Measurements from ENCODE around the gene CHTF18.

Gene CHTF18

DNA sequence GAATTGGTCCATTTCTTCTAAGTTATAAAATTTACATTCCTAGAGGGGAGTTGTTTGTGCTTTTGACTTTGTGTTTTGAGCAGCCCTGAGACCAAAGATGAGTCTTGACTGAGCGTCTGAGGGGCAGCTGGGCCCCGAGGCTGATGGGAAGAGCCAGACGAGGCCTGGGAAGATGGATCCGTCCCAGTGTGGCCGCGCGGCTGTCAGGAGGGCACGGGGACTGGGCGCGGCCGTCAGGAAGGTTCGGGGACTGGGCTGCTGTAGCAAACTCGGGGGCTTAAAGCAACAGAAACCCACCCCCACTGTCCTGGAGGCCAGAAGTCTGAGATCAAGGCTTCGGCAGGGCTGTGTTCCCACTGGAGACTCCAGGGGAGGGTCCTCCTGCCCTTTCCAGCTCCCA is 50.3 kb downstream of the CHTF18 start:
- DNase-seq (ENCODE audit: low read depth in 1 of 2, low spot score in 1 of 2), result no peak
- no peak for TF ChIP-seq JUND (IDR thresholded peaks at IDR 0.05; ENCODE audit: low read depth)
- in situ Hi-C loops (cut with HindIII; ENCODE audit: low pct_unique_long_range_greater_than_20kb, low sequenced_read_pairs), result loop anchor here (10.0 kb wide), 1 partner anchor 306 kb away; no protein-coding TSS in a partner anchor

DNA sequence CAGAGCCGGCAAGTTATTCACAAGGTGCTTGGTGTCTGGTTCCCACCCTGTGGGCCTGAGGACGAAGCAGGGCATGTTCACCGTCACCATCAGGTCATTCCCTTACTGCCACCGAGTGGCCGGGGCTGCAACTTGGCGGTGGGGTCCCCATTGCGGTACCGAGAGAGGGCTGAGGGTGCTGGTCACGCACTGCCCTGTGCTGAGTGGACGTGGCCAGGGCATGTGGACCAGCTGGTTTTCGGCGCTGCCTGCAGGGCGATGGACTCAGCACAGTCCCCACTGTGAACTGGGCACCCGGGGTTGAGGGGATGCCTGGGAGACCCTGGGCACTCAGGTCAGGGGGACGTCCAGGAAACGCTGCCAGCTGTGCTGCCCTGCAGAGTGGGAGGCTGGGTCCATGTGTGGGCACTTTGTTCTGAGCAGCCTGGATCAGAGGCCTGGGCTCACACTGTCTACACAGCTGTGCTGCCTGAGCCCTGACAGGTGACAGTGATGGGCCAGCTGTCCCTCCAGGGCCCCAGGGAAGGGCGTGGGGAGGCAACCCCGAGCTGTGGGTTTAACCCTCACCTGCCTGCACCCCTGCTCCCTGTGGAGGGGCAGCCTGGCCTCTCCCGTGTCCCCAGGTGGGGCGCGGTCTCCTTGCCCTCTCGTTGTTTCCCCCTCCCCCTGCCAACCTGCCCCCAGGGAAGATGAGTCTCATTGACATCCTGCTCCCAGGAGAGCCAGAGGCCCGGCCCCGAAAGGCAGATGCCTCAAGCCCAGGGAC is 51.4 kb downstream of the CHTF18 start:
- no peak for TF ChIP-seq JUND (IDR thresholded peaks at IDR 0.05; ENCODE audit: low read depth)
- no peak for DNase-seq (ENCODE audit: low read depth in 1 of 2, low spot score in 1 of 2)
- in situ Hi-C loops (cut with HindIII; ENCODE audit: low pct_unique_long_range_greater_than_20kb, low sequenced_read_pairs), result loop anchor here (10.0 kb wide), 1 partner anchor 305 kb away; no protein-coding TSS in a partner anchor

DNA sequence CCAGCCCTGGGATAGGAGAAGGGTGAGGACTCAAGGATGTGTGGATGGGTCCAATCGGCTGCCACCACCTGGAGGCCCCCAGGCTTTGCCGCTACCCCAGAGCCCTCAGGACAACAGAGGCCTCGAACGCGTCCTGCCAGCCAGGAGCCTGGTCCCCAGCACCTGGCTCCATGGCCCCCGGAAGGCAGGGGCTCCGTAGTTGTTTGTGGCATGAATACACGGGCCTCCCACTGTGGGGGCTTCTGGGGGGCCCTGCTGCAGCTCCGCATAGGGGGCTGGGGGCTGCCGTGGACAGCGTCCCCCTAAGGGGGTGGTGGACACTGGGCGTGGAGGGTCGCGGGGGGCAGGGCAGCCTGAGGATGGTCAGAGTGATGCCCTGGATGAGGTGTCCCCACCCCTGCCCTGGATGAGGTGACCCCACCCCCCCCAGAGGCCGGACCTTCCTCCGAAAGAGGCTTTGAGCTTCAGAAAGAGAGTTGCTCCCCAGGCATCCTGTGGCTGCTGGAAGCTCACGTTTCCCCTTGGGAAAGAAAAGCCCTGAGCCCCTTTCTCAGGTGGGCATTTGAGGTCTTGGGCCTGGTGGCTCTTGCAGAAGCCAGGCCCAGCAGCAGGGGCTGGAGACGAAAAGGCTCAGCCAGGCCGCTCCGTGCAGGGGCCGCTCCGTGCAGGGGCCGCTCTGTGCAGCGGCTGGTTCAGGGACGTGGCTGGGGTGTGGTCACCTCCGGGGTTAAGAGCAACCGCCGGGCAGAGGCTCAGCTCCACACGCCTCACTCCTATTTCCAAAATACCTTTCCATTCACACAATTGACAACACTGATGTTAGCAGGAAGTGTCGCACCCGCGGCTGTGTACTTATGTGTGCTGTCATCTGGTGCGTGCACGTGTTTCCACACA is 52.4 kb downstream of the CHTF18 start:
- in situ Hi-C loops (cut with HindIII; ENCODE audit: low pct_unique_long_range_greater_than_20kb, low sequenced_read_pairs), result no loop called here
- TF ChIP-seq JUND (IDR thresholded peaks at IDR 0.05; ENCODE audit: low read depth), result no peak
- no peak for DNase-seq (ENCODE audit: low read depth in 1 of 2, low spot score in 1 of 2)

DNA sequence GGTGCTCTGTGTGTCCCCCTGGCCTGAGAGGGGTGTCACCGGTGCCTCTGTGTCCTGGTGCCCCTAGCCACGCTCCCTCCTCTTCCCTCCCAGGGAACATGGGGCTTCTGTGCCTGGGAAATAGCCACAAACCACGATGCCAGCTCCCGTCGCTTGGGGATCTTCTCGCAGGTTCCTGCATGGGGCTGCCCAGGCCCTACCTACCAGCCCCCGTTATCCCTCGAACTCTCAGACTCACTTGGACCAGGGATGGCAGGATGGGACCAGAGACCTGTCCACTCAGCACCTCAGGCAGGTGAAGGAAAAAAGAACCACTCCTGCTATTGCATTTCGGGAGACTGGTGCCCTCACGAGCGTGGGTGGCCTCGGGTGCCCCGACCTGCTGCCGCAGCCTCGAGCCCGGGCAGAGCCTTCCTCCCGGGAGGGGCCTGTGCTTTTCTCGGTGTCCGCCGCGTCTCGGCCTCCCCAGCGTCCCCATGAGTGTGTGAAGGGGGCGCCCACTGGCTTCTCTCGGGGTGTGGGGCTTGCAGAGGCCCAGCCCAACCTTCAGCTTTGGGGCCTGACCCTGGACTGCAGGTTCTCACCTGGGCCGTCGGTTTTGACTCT is 53.1 kb downstream of the CHTF18 start:
- TF ChIP-seq JUND (IDR thresholded peaks at IDR 0.05; ENCODE audit: low read depth), result no peak
- in situ Hi-C loops (cut with HindIII; ENCODE audit: low pct_unique_long_range_greater_than_20kb, low sequenced_read_pairs), result no loop called here
- DNase-seq (ENCODE audit: low read depth in 1 of 2, low spot score in 1 of 2), result no peak

DNA sequence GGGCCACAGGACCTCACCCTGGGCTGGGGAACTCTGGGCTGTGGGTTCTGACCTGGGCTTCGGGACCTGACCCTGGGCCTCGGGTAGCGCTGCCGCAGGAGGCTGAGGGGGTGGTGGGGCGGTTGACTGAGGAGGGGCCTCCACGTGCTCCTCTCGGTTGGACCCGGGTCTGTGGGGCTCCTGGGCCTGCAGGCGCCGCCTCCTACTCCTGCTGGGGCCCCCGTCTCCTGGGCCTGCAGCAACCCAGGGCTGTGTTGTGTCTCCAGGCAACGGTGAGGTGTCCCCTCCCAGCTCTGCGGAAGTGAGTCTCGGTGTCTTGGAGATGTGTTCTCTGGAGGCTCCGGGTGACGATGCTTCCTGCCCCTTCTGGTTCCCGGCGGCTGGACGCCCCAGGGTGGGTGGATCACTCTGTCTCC is 53.6 kb downstream of the CHTF18 start:
- TF ChIP-seq JUND (IDR thresholded peaks at IDR 0.05; ENCODE audit: low read depth), result no peak
- in situ Hi-C loops (cut with HindIII; ENCODE audit: low pct_unique_long_range_greater_than_20kb, low sequenced_read_pairs), result no loop called here
- no peak for DNase-seq (ENCODE audit: low read depth in 1 of 2, low spot score in 1 of 2)

DNA sequence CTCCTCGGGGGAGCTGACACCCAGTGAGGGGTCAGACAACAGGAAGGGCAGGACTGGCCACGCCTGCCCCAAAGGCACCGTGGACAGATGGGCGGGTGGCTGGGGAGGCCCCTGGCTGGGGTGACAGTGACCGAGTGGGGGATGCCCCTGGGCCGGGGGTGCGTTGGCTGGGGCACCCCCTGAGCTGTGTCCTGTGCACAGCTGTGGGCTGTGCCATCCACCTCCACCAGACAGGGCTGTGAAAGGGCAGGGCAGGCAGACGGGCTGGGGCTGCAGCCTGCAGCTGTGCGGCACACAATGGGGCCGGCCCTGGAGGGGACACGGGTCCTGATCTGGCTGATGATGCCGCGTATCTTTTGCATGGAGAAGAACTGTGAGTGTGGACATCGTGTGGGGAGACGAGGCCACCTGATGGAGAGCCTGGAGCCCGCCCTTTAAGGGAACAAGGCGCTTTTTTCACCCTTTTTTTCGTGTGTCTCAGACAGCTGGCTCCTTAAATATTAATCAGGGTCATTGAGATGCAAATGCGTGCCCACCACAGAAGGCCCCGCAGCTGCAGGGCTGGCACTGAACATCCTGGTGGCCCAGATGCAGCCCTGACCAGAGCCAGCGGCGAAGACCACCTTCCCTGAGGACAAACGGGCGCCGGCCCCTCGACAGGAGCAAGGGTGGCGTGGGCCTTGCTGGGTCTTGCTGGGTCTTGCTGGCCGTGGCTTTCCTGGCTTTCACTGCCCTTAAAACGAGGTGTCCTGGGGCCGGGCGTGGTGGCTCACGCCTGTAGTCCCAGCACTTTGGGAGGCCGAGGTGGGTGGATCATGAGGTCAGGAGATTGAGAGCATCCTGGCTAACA is 54.5 kb downstream of the CHTF18 start:
- no peak for DNase-seq (ENCODE audit: low read depth in 1 of 2, low spot score in 1 of 2)
- in situ Hi-C loops (cut with HindIII; ENCODE audit: low pct_unique_long_range_greater_than_20kb, low sequenced_read_pairs), result no loop called here
- TF ChIP-seq JUND (IDR thresholded peaks at IDR 0.05; ENCODE audit: low read depth), result no peak

DNA sequence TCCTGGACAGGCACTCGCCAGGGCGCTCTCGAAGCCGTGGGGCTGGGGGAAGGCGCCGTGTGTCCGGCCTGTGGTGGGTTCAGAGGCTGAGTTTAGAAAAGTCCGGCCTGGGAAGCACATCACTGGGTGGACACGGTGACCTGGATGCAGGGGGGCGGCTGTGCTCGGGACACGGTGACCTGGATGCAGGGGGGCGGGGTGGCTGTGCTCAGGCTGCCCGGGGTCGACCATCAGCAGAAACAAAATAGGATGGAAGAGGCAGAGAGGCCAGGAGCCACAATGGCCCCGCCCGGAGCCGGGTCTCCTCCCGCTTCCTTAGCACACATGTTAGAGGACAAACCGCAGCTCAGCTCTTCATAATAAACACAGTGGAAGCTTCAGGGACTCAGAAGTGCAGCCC is 55.4 kb downstream of the CHTF18 start:
- in situ Hi-C loops (cut with HindIII; ENCODE audit: low pct_unique_long_range_greater_than_20kb, low sequenced_read_pairs), result no loop called here
- DNase-seq (ENCODE audit: low read depth in 1 of 2, low spot score in 1 of 2), result no peak
- TF ChIP-seq JUND (IDR thresholded peaks at IDR 0.05; ENCODE audit: low read depth), result no peak

DNA sequence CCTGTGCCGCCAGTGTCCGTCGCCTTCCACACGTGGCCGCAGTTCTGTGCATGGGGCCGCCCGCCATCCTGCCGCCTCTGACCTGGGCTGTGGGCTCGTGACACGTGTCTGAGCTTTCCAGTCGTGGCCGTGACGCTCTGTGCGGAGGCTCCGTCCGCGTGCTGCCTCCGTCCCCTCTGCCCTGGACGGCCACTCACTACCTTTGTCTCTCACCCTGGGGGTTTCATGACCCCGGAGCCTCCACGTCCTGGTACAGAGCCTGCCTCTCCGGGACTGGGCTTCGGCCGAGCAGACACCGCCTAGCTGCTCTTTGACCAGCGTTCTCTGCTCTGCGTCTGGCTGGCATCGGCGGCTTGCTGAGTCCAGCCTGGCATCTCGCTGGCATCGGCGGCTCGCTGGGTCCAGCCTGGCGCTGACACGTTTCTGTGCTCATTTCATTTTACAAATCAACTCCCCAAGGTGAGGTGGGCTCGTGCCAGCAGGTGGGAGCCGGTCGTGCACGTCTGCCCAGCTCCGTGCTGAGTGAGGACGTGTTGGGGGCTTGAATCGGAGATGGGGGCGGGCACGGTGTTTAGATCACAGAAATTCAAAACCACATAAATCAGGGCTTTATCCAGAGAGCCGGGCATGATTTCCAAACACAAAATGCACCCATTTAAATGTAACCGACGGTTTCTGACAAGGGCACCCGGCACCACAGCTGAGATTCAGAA is 56.4 kb downstream of the CHTF18 start:
- DNase-seq (ENCODE audit: low read depth in 1 of 2, low spot score in 1 of 2), result no peak
- TF ChIP-seq JUND (IDR thresholded peaks at IDR 0.05; ENCODE audit: low read depth), result no peak
- in situ Hi-C loops (cut with HindIII; ENCODE audit: low pct_unique_long_range_greater_than_20kb, low sequenced_read_pairs), result no loop called here

DNA sequence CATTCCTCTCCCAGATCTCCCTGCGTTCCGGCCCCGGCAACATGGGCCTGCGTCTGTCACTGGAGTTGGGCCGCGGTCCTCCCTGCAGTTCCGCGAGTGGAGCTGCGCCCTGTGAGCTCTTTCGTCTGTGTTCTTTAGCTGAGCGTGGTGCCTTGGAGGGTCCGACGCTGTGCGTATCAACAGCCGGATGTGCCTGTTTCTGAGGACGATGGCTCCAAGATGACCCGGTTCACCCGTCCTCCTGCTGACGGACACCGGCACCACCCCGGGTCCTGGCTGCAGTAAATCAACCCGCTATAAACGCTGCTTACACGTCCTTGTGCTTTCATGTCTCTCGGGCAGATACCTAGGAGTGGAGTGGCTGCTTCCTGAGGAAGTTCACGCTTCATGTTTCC is 56.9 kb downstream of the CHTF18 start:
- DNase-seq (ENCODE audit: low read depth in 1 of 2, low spot score in 1 of 2), result no peak
- in situ Hi-C loops (cut with HindIII; ENCODE audit: low pct_unique_long_range_greater_than_20kb, low sequenced_read_pairs), result no loop called here
- no peak for TF ChIP-seq JUND (IDR thresholded peaks at IDR 0.05; ENCODE audit: low read depth)

DNA sequence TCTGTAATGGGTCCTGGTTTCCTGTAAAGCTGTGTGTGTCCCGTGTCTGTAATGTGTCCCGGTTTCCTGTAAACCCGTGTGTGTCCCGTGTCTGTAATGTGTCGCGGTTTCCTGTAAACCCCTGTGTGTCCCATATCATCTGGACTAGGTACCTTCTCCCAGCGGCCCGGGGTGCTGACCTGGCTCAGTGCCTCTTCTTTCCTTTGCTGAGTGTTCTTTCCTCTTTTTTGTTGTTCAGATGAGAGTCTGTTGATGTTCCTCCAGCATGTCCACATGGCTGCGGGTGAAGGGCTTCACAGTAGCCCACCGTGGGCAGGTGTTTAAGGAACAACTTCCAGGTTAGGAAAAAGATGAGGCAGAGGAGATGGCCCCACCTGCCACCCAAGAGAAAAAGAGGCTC is 58.7 kb downstream of the CHTF18 start:
- no peak for DNase-seq (ENCODE audit: low read depth in 1 of 2, low spot score in 1 of 2)
- in situ Hi-C loops (cut with HindIII; ENCODE audit: low pct_unique_long_range_greater_than_20kb, low sequenced_read_pairs), result no loop called here
- TF ChIP-seq JUND (IDR thresholded peaks at IDR 0.05; ENCODE audit: low read depth), result no peak
